ENCODE data around the gene HAND1. TPM values are rescaled to one million over a fixed set of nuclear protein-coding genes. Genes with fewer than 3 reads are reported as not detected.
A peak's percentile ranks its signal among the peaks of the same experiment; 100 is the strongest.

The HAND1 gene
- total RNA-seq, 6 experiments from 2014 or later, result not detected

- H3K4me1 Mint-ChIP-seq (ENCODE audit: low read depth), result no peaks in the 10 kb centered on the region
- H3K9me3 Mint-ChIP-seq, result no peaks in the 10 kb centered on the region
- TF ChIP-seq CTCF (IDR thresholded peaks at IDR 0.05), result no peak
- no peak overlapping the region for H3K27ac Mint-ChIP-seq
- H3K4me3 Mint-ChIP-seq, result no peak overlapping the region
- no peaks in the 10 kb centered on the region; the same call in 1 of the 2 replicates for H3K27me3 Mint-ChIP-seq (ENCODE audit: insufficient read depth)
- peaks cover 19% of the 10 kb centered on the region; the same call in 1 of the 2 replicates for H3K36me3 Mint-ChIP-seq (ENCODE audit: low read depth)
- DNase-seq, result no peak
Observed at GRCh38 chr5:154456540-154456939, 21.5 kb downstream of the HAND1 start.

GRCh38 chr5:154455585-154455984 is 22.4 kb downstream of the HAND1 start:
- H3K27ac Mint-ChIP-seq, result no peak overlapping the region
- no peak for TF ChIP-seq CTCF (IDR thresholded peaks at IDR 0.05)
- no peaks in the 10 kb centered on the region; the same call in 1 of the 2 replicates for H3K27me3 Mint-ChIP-seq (ENCODE audit: insufficient read depth)
- no peak overlapping the region for H3K4me3 Mint-ChIP-seq
- H3K36me3 Mint-ChIP-seq (ENCODE audit: low read depth), result peaks cover 19% of the 10 kb centered on the region; the same call in 1 of the 2 replicates
- H3K9me3 Mint-ChIP-seq, result no peaks in the 10 kb centered on the region
- H3K4me1 Mint-ChIP-seq (ENCODE audit: low read depth), result peaks cover 3% of the 10 kb centered on the region
- no peak for DNase-seq

GRCh38 chr5:154451957-154452356 is 26.1 kb downstream of the HAND1 start:
- Mint-ChIP-seq H3K9me3 (no peaks in the 10 kb centered on the region), H3K36me3 (ENCODE audit: low read depth) (peaks cover 13% of the 10 kb centered on the region; the same call in 1 of the 2 replicates), H3K4me3 (no peak overlapping the region), H3K4me1 (ENCODE audit: low read depth) (peaks cover 39% of the 10 kb centered on the region), H3K27me3 (ENCODE audit: insufficient read depth) (no peaks in the 10 kb centered on the region; the same call in 1 of the 2 replicates), H3K27ac (no peak overlapping the region)
- no peak for TF ChIP-seq CTCF (IDR thresholded peaks at IDR 0.05)
- no peak for DNase-seq

- no peaks in the 10 kb centered on the region for H3K9me3 Mint-ChIP-seq
- no peak for DNase-seq
- no peak for TF ChIP-seq CTCF (IDR thresholded peaks at IDR 0.05)
- H3K27ac Mint-ChIP-seq, result no peak overlapping the region
- H3K36me3 Mint-ChIP-seq (ENCODE audit: low read depth), result no peaks in the 10 kb centered on the region; the same call in 1 of the 2 replicates
- no peak overlapping the region for H3K4me3 Mint-ChIP-seq
- H3K4me1 Mint-ChIP-seq (ENCODE audit: low read depth), result peaks cover 43% of the 10 kb centered on the region
- H3K27me3 Mint-ChIP-seq (ENCODE audit: insufficient read depth), result no peaks in the 10 kb centered on the region; the same call in 1 of the 2 replicates
Observed at GRCh38 chr5:154449786-154450185, 28.2 kb downstream of the HAND1 start.

- peak overlapping the region; percentile 98 for H3K4me3 Mint-ChIP-seq
- no peak for DNase-seq
- H3K9me3 Mint-ChIP-seq, result no peaks in the 10 kb centered on the region
- peaks cover 7% of the 10 kb centered on the region for H3K36me3 Mint-ChIP-seq (ENCODE audit: low read depth)
- H3K4me1 Mint-ChIP-seq (ENCODE audit: low read depth), result peaks cover 49% of the 10 kb centered on the region
- peak overlapping the region; percentile 82 for H3K27ac Mint-ChIP-seq
- no peak for TF ChIP-seq CTCF (IDR thresholded peaks at IDR 0.05)
- no peaks in the 10 kb centered on the region; the same call in 1 of the 2 replicates for H3K27me3 Mint-ChIP-seq (ENCODE audit: insufficient read depth)
Observed at GRCh38 chr5:154447089-154447725, 30.8 kb downstream of the HAND1 start.

Data from HFFc6 (cell line).